Stomach (tissue), 9 donors: ENCODE measurements around the gene CSAD. TPM values are rescaled to one million over a fixed set of nuclear protein-coding genes. Genes with fewer than 3 reads are reported as not detected.
A peak's percentile ranks its signal among the peaks of the same experiment; 100 is the strongest.

Source experiments
- DNase-seq, 2 donors: peaks; one replicate each; pipeline versions ENCODE4 v3.0.0 to v3.0.0-alpha.2; 2013 to 2019
- H3K27ac ChIP-seq, 5 donors: fragments of 200-600 bp in 4 of 5; sonication (generic) in 4 of 5; one replicate each; pipeline ENCODE4 v1.5.1; 2013 to 2019; ENCODE audit warnings: mild to moderate bottlenecking in 1 of 5, moderate library complexity in 1 of 5
- H3K27me3 ChIP-seq, 3 donors: fragments of 200-600 bp; sonication (generic); one replicate each; pipeline ENCODE4 v1.5.1; 2017 to 2019; ENCODE audit warnings: mixed run types in 1 of 3
- H3K36me3 ChIP-seq, 4 donors: fragments of 200-600 bp; sonication (generic); 1 replicate in 3 of 4; 2 replicates in 1 of 4; pipeline ENCODE4 v1.5.1; 2016 to 2019
- H3K4me1 ChIP-seq, 4 donors: fragments of 200-600 bp; sonication (generic); one replicate each; pipeline ENCODE4 v1.5.1; 2016 to 2019
- H3K4me3 ChIP-seq, 4 donors: fragments of 200-600 bp; sonication (generic) in 3 of 4; one replicate each; pipeline ENCODE4 v1.5.1; 2016 to 2019; ENCODE audit warnings: mild to moderate bottlenecking in 1 of 4
- H3K9me3 ChIP-seq, 4 donors: fragments of 200-600 bp; sonication (generic); one replicate each; pipeline ENCODE4 v1.5.1; 2016 to 2019
- EP300 ChIP-seq: sonication (generic); formaldehyde crosslinking; IDR thresholded peaks from one replicate; pipeline ENCODE4 v1.6.1; 2017; ENCODE audit warnings: antibody characterized with exemption
- POLR2A ChIP-seq, 4 donors: fragments of 450-650 bp; IDR thresholded peaks; one replicate each; pipeline ENCODE4 v1.6.1; 2016; ENCODE audit warnings: antibody characterized with exemption in 4 of 4, control low read depth in 2 of 4, mild to moderate bottlenecking in 1 of 4, moderate library complexity in 1 of 4
- POLR2AphosphoS5 ChIP-seq, 3 donors: sonication (generic); formaldehyde crosslinking; IDR thresholded peaks; one replicate each; pipeline ENCODE4 v1.6.1; 2016; ENCODE audit warnings: antibody characterized with exemption in 3 of 3
- WGBS, 5 donors: extraction: QIAGEN DNeasy Blood & Tissue Kit in 3 of 5; methylation state at CpG; one replicate each; pipeline versions ENCODE4 v1.1.5 to v1.1.7; 2013 to 2018; 5-methylcytosine and 5-hydroxymethylcytosine counted together
- intact Hi-C: fragments of 100-400 bp; cut with DNase I; formaldehyde crosslinking; loops from one replicate; pipeline ENCODE4 v1.15.1; 2023; ENCODE audit warnings: low total_unique reads
- polyA plus RNA-seq, 3 donors: library from polyadenylated mRNA; stranded (reverse); fragments of 200-250 nt; gene quantifications; one replicate each; pipeline ENCODE4 v1.2.3, GENCODE V29; 2013
- total RNA-seq, 5 donors: library from RNA; depleted of rRNA; stranded (reverse); fragments of >200 nt; gene quantifications; one replicate each; pipeline versions ENCODE4 v1.1.0 to v1.2.3, GENCODE V29; 2014 to 2016
- TF ChIP-seq, protein P1 (sequence below), 7 experiments: fragments of 450-650 bp in 4 of 7; fragments of 200-600 bp in 3 of 7; sonication (generic) in 3 of 7; IDR thresholded peaks; one replicate each; pipeline ENCODE4 v1.5.1; 2016 to 2019; ENCODE audit warnings: antibody characterized with exemption in 7 of 7, control low read depth in 2 of 7, mild to moderate bottlenecking in 1 of 7
- donor health status: healthy with polysubstance abuse.
- donor health status: Bipolar disorder and iron deficiency.
- donor health status: healthy.

The CSAD gene
- total and polyA plus RNA-seq, 8 donors, result 4.6 to 334 (median 35.5) TPM

DNA sequence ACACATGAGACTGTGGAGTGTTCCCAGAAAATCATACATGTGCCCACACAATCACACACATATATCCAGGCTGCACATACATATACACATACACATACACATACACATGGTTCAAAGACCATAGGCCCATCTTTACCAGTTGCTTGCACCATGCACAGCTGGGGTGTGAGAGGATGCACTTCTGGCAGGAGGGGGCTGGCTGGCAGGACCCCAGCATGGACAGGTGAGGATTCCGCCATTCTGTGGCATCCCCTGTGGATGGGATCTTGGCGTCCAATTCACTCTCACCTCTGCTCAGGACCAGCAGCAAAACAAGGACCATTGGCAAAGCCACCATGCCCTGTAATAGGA is 19.4 kb upstream of the CSAD start:
- no peak for TF ChIP-seq POLR2A (IDR thresholded peaks at IDR 0.05)
- TF ChIP-seq POLR2AphosphoS5 (IDR thresholded peaks at IDR 0.05), result no peak
- no peak for TF ChIP-seq EP300
- TF ChIP-seq, protein P1, sequence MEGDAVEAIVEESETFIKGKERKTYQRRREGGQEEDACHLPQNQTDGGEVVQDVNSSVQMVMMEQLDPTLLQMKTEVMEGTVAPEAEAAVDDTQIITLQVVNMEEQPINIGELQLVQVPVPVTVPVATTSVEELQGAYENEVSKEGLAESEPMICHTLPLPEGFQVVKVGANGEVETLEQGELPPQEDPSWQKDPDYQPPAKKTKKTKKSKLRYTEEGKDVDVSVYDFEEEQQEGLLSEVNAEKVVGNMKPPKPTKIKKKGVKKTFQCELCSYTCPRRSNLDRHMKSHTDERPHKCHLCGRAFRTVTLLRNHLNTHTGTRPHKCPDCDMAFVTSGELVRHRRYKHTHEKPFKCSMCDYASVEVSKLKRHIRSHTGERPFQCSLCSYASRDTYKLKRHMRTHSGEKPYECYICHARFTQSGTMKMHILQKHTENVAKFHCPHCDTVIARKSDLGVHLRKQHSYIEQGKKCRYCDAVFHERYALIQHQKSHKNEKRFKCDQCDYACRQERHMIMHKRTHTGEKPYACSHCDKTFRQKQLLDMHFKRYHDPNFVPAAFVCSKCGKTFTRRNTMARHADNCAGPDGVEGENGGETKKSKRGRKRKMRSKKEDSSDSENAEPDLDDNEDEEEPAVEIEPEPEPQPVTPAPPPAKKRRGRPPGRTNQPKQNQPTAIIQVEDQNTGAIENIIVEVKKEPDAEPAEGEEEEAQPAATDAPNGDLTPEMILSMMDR (IDR thresholded peaks at IDR 0.05), result no peak
- WGBS, 5 donors, result 93 to 100% (median 94%) methylated on average over 2 of the region's 2 CpGs
- no peak overlapping the region for H3K4me3 ChIP-seq
- no peaks in the 10 kb centered on the region for H3K27me3 ChIP-seq
- intact Hi-C loops, result no loop called here
- H3K9me3 ChIP-seq, result no peaks in the 10 kb centered on the region
- H3K36me3 ChIP-seq, result no peaks in the 10 kb centered on the region
- peak overlapping the region in 1 of 5 donors; percentile 29 for H3K27ac ChIP-seq
- peaks cover 0 to 17% (median 13%) of the 10 kb centered on the region in 4 donors for H3K4me1 ChIP-seq
- no peak for DNase-seq

DNA sequence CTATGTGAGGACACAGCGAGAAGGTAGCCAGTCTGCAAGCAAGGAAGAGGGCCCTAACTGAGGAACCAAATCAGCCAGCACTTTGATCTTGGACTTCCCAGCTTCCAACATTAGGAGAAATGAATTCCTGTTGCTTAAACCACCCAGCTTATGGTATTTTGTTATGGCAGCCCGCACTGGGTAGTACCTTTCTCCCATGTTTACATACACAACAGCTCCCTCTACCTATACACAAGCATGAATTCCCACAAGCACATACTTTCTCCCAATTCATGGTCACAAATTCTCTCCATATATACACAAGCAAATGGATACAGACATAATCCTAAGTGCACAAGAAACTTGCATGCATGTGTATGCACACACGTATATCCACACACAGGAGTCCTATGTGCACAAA is 19.0 kb upstream of the CSAD start:
- H3K4me1 ChIP-seq, result peaks cover 0 to 17% (median 13%) of the 10 kb centered on the region in 4 donors
- H3K9me3 ChIP-seq, result no peaks in the 10 kb centered on the region
- H3K27ac ChIP-seq, result no peak overlapping the region
- intact Hi-C loops, result loop anchor here (5.0 kb wide), 2 partner anchors 42 to 132 kb away; no protein-coding TSS in a partner anchor
- TF ChIP-seq, protein P1 (IDR thresholded peaks at IDR 0.05), result no peak
- TF ChIP-seq POLR2A (IDR thresholded peaks at IDR 0.05) (no peak), POLR2AphosphoS5 (IDR thresholded peaks at IDR 0.05) (no peak), EP300 (no peak)
- no peaks in the 10 kb centered on the region for H3K27me3 ChIP-seq
- no peaks in the 10 kb centered on the region for H3K36me3 ChIP-seq
- 79 to 90% (median 87%) methylated on average over 3 of the region's 3 CpGs for WGBS, 5 donors
- no peak for DNase-seq
- H3K4me3 ChIP-seq, result no peak overlapping the region

DNA sequence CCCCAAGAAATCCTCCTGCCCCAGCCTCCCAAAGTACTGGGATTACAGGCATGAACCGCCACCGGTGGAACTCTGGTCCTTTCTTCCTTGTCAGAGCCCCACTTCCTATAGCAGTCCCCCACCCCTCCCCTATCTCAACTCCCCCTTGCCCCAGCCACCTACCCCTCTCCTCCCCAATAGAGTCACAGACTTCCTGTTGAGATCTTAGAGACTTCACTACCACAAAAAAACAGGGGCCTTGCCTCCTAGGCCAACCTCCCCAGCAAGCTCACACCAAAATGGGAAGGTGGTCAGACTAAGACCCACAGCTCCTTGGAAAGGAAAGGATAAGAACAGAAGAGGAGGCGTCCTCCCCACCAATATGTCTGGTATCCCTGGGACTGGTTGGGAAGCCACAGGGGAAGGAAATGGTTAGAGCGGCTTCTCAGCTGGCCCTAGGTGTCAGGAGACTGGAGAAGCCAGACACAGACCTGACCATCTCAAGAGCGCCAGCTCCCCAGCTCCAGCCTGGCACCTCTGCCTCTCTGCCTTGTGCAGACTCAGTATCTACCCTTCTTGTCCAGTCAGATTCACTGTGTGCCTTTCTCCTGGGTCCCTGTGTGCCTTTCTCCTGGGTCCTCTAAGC is 17.9 kb upstream of the CSAD start:
- Histone ChIP-seq H3K27me3 (no peaks in the 10 kb centered on the region), H3K4me1 (peaks cover 0 to 17% (median 13%) of the 10 kb centered on the region in 4 donors), H3K9me3 (no peaks in the 10 kb centered on the region), H3K36me3 (no peaks in the 10 kb centered on the region), H3K4me3 (no peak overlapping the region), H3K27ac (no peak overlapping the region)
- WGBS, 5 donors, result 81 to 88% (median 82%) methylated on average over 5 of the region's 5 CpGs
- no peak for DNase-seq
- no peak for TF ChIP-seq POLR2A (IDR thresholded peaks at IDR 0.05)
- intact Hi-C loops, result loop anchor here (5.0 kb wide), 2 partner anchors 41 to 131 kb away; no protein-coding TSS in a partner anchor

DNA sequence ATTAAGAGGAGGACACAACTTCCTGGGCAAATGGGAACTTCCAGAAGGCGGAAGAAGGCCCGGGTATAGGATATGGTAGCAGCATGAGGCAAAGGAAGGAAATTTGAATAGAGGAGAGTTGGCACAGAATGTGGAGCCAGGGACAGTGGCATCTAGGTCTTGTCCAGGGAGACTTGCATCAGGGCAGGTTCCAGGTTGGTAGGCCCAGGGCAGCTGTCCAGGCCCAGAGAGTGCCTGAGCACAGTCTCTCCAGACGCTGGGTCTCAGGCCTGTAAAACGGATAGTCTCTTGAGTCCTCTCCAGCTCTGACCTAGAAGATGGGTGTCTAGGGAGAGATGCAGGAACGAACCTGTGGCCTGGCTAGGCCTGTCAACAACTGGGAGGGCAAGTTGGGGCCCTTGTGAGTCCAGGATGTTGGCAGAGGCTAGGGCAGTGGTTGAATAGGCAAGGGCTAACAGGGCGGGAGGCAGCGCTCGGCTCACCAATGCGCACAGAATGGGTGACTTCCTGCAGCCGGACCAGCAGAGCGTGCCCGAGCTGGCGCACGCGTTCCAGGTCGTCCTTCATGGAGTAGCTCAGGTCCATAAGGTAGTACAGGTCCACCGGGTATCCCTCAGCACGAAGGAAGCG is 16.4 kb upstream of the CSAD start:
- peaks cover 0 to 17% (median 13%) of the 10 kb centered on the region in 4 donors for H3K4me1 ChIP-seq
- peak overlapping the region; percentile 12 to 43 (median 30) for H3K4me3 ChIP-seq
- TF ChIP-seq POLR2AphosphoS5 (IDR thresholded peaks at IDR 0.05) (no peak), EP300 (no peak), POLR2A (IDR thresholded peaks at IDR 0.05) (no peak)
- H3K27me3 ChIP-seq, result no peaks in the 10 kb centered on the region
- intact Hi-C loops, result loop anchor here (5.0 kb wide), 2 partner anchors 40 to 130 kb away; no protein-coding TSS in a partner anchor
- no peak overlapping the region for H3K27ac ChIP-seq
- DNase-seq, result no peak
- no peaks in the 10 kb centered on the region for H3K9me3 ChIP-seq
- H3K36me3 ChIP-seq, result peaks cover 0 to 6% (median 2%) of the 10 kb centered on the region in 4 donors
- 65 to 81% (median 79%) methylated on average over 10 to 19 of the region's 19 CpGs for WGBS, 5 donors

DNA sequence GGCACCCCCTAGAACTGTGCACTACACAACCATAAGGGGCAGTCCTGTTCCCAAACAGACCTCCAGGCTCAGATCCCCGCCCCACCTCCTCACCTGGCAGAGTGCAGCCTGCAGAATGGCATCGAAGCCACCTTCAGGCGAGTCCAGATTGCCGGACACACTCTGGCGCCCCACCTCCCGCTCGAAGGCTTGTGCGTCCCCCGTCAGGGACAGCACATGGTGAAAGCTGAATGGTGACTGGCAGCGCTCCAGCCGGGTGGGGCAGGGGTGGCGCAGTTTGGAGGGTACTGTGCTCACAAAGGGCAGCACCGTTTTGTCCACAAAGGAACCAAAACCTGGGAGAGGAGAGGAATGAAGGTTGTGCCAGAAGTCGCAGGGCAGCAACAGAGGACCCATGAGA is 15.8 kb upstream of the CSAD start:
- WGBS, 5 donors, result 42 to 69% (median 59%) methylated on average over 14 of the region's 14 CpGs
- peaks cover 0 to 12% (median 6%) of the 10 kb centered on the region in 4 donors for H3K36me3 ChIP-seq
- TF ChIP-seq POLR2A (IDR thresholded peaks at IDR 0.05) (no peak), POLR2AphosphoS5 (IDR thresholded peaks at IDR 0.05) (no peak), EP300 (no peak)
- TF ChIP-seq, protein P1 (IDR thresholded peaks at IDR 0.05), result no peak
- peaks cover 0 to 17% (median 13%) of the 10 kb centered on the region in 4 donors for H3K4me1 ChIP-seq
- intact Hi-C loops, result loop anchor here (5.0 kb wide), 2 partner anchors 39 to 129 kb away; no protein-coding TSS in a partner anchor
- H3K4me3 ChIP-seq, result no peak overlapping the region
- H3K27me3 ChIP-seq, result no peaks in the 10 kb centered on the region
- no peak overlapping the region for H3K27ac ChIP-seq
- H3K9me3 ChIP-seq, result no peaks in the 10 kb centered on the region
- DNase-seq, result no peak
